Endometrial microvascular endothelial cells (primary cell): Measurements from ENCODE around the gene HPCAL1. TPM values are rescaled to one million over a fixed set of nuclear protein-coding genes. Genes with fewer than 3 reads are reported as not detected.
"Not testable (repeated sequence)": the region's sequence is repeated elsewhere in the genome, so short reads cannot be mapped to it uniquely, and the experiment has no call there.

Experiments used
- in situ Hi-C: cut with HindIII; loops from 2 replicates; pipeline ENCODE4 v1.10.0; 2017; ENCODE audit warnings: low sequenced_read_pairs, low pct_unique_long_range_greater_than_20kb; ENCODE audit errors: inconsistent ontology term
- total RNA-seq: library from RNA; depleted of rRNA; stranded (reverse); fragments of >200 nt; gene quantifications from one replicate; pipeline ENCODE4 v1.2.3, GENCODE V29; 2015; ENCODE audit errors: inconsistent ontology term

Gene HPCAL1
- total RNA-seq: 183 TPM

- in situ Hi-C loops: no loop called here
Observed at GRCh38 chr2:10302479-10303180, at the start of gene HPCAL1. TSS of gene HPCAL1 (plus strand) at chr2:10302904. CDS start at chr2:10419758, 116,854 bp downstream.

GRCh38 chr2:10253596-10254372 lies 48.9 kb upstream of the HPCAL1 start:
- in situ Hi-C loops: no loop called here

- in situ Hi-C loops: no loop called here
Observed at GRCh38 chr2:10254373-10255188, 48.1 kb upstream of the HPCAL1 start.

- in situ Hi-C loops: no loop called here
Observed at GRCh38 chr2:10255189-10256030, 47.3 kb upstream of the HPCAL1 start.

GRCh38 chr2:10256031-10256514 lies 46.6 kb upstream of the HPCAL1 start:
- in situ Hi-C loops: no loop called here

- in situ Hi-C loops: no loop called here
Observed at GRCh38 chr2:10256515-10257031, 46.1 kb upstream of the HPCAL1 start.

GRCh38 chr2:10257036-10257435 lies 45.7 kb upstream of the HPCAL1 start:
- in situ Hi-C loops: no loop called here

GRCh38 chr2:10257500-10258147 lies 45.1 kb upstream of the HPCAL1 start:
- in situ Hi-C loops: no loop called here

- in situ Hi-C loops: no loop called here
Observed at GRCh38 chr2:10258326-10258725, 44.4 kb upstream of the HPCAL1 start.

- in situ Hi-C loops: no loop called here
Observed at GRCh38 chr2:10258726-10259125, 44.0 kb upstream of the HPCAL1 start.

- in situ Hi-C loops: no loop called here
Observed at GRCh38 chr2:10260130-10260529, 42.6 kb upstream of the HPCAL1 start.

GRCh38 chr2:10263526-10263925 lies 39.2 kb upstream of the HPCAL1 start:
- in situ Hi-C loops: not testable (repeated sequence)

- in situ Hi-C loops: no loop called here
Observed at GRCh38 chr2:10264506-10265328, 38.0 kb upstream of the HPCAL1 start.

GRCh38 chr2:10265329-10266132 lies 37.2 kb upstream of the HPCAL1 start:
- in situ Hi-C loops: no loop called here

- in situ Hi-C loops: no loop called here
Observed at GRCh38 chr2:10266133-10266620, 36.5 kb upstream of the HPCAL1 start.

GRCh38 chr2:10267036-10267435 lies 35.7 kb upstream of the HPCAL1 start:
- in situ Hi-C loops: no loop called here
